IgD-negative memory B cell (primary cell): ENCODE data around the gene PACSIN3. TPM values are rescaled to one million over a fixed set of nuclear protein-coding genes. Genes with fewer than 3 reads are reported as not detected.

ENCODE experiments used
- H3K27ac Mint-ChIP-seq, 3 donors: one replicate each; pipeline ENCODE4 v1.8.0; 2020 to 2022; ENCODE audit warnings: mild to moderate bottlenecking in 3 of 3, mixed read lengths in 3 of 3, moderate library complexity in 1 of 3
- H3K27me3 Mint-ChIP-seq: one replicate; pipeline ENCODE4 v1.8.0; 2021; ENCODE audit warnings: mixed read lengths
- H3K36me3 Mint-ChIP-seq: one replicate; pipeline ENCODE4 v1.8.0; 2020; ENCODE audit warnings: mild to moderate bottlenecking, mixed read lengths
- H3K4me1 Mint-ChIP-seq, 3 donors: one replicate each; pipeline ENCODE4 v1.8.0; 2020 to 2022; ENCODE audit warnings: mixed read lengths in 3 of 3, mild to moderate bottlenecking in 1 of 3
- H3K4me3 Mint-ChIP-seq, 4 donors: one replicate each; pipeline ENCODE4 v1.8.0; 2020 to 2022; ENCODE audit warnings: mild to moderate bottlenecking in 4 of 4, mixed read lengths in 4 of 4, moderate library complexity in 3 of 4
- H3K9me3 Mint-ChIP-seq, 3 donors: one replicate each; pipeline ENCODE4 v1.8.0; 2020 to 2021; ENCODE audit warnings: mixed read lengths in 3 of 3, mild to moderate bottlenecking in 1 of 3
- polyA plus RNA-seq: library from polyadenylated mRNA; unstranded; fragments of 300-500 nt; fragmentation: Illumina TruSeq; gene quantifications from one replicate; pipeline ENCODE4 v1.2.3, GENCODE V29; 2021

The PACSIN3 gene
- polyA plus RNA-seq: not detected

DNA sequence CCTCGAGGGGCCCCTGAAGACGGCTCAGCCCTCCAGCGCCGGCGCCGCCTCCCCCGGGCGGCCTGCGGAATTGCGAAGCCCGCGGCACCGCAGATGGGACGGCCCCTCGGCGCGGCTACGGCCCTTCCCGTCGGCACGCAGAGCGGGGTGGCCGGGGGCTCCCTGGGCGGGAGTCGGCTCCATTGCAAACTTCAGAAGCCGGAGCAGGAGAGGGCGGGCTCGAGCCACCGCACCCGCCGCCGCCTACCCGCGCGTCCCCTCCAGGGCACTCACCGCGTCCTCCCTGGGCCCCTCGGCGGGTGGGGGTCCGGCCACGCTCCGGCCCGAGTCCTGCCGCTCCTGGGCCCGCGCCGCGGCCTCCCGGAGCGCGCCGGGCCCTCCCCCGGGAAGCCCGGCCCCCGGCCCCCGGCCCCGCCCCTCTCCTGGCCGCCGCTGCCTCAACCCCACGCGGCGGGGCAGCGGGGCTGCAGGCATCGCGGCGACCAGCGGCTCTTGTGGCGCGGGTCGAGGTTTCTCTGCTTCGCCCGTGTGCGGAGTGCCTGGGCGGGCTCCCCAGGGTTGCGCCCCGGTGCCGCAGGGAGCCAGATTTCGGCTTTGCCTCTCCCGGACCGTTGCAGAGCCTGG lies at the start of gene PACSIN3:
PACSIN3 (minus strand) TSS at position 359 of the 624 bp plus-strand sequence. CDS start 3,707 bp downstream, outside the sequence.
- Mint-ChIP-seq H3K27me3 (peaks cover 24% of the 10 kb centered on the region), H3K36me3 (no peaks in the 10 kb centered on the region), H3K27ac (no peak within 1 kb of the TSS), H3K4me1 (peaks cover 2 to 4% (median 4%) of the 10 kb centered on the region in 3 donors), H3K9me3 (no peaks in the 10 kb centered on the region), H3K4me3 (peak within 1 kb of the TSS; percentile 79 to 92 (median 88))

DNA sequence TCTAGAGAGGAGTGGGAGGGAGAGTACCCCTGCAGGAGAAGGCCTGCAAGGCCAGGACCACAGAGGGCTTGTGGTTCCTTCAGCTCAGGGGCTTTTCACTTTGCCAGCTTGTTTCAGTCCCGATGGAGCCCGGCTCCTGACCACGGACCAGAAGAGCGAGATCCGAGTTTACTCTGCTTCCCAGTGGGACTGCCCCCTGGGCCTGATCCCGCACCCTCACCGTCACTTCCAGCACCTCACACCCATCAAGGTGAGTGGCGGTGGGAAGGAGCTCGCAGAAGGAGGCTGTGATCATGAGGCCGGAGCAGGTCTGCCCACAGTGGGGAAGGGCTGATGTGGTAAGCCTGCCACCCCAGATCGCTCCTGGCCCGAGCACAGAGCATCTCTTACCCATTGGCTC lies 48.9 kb upstream of the PACSIN3 start:
- Mint-ChIP-seq H3K4me3 (no peak overlapping the region), H3K4me1 (peaks cover 0 to 5% (median 0%) of the 10 kb centered on the region in 3 donors), H3K27me3 (no peaks in the 10 kb centered on the region), H3K9me3 (no peaks in the 10 kb centered on the region), H3K27ac (peak overlapping the region in 2 of 3 donors; percentile 20 to 50), H3K36me3 (peaks cover 3% of the 10 kb centered on the region)

DNA sequence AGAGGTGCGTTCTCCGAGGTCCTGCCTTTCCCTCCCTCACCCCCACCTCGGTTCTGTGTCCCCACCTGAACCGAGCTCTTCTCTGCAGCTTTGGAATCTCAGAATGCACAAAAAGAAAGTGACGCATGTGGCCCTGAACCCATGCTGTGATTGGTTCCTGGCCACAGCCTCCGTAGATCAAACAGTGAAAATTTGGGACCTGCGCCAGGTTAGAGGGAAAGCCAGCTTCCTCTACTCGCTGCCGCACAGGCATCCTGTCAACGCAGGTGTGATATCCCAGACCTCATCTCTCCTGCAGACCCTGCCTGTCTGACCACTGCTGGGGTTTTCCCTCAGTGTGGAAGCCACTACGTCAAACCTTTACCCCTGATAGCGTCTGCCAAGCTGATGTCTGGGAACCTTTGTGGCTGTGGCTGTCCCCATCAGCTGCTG lies 48.5 kb upstream of the PACSIN3 start:
- Mint-ChIP-seq H3K4me3 (no peak overlapping the region), H3K4me1 (peaks cover 0 to 5% (median 0%) of the 10 kb centered on the region in 3 donors), H3K9me3 (no peaks in the 10 kb centered on the region), H3K36me3 (peaks cover 3% of the 10 kb centered on the region), H3K27me3 (no peaks in the 10 kb centered on the region), H3K27ac (peak overlapping the region in 2 of 3 donors; percentile 20 to 53)

DNA sequence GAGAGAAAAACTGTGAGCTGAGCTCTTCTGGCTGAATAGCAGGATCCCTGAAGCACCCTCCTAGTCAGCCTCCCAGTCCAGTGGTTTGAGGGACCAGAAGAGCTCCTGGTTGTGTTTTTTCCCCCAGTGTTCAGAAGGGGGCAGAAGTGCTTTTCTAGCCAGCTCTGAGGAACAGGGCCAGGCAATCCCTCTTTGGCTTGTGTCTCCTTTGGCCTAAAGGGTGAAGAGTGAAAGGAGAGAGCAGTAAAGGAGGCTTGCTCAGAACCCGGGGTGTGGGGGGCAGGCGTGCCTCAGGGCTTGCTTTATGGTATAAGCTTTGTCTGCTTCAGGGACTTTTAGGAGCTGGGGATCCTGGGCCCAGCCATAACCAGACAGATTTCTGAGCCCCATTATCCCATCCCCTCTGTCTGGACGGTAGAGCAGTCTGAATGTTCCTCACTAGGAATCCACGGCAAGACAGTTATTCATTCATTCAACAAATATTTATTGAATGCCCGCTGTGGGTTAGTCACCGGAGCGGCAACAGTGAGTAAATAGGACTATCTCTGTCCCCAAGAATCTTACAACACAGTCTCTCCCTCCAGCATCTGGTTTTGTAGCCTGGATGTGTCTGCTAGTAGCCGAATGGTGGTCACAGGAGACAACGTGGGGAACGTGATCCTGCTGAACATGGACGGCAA lies 47.9 kb upstream of the PACSIN3 start:
- peaks cover 4% of the 10 kb centered on the region for H3K36me3 Mint-ChIP-seq

DNA sequence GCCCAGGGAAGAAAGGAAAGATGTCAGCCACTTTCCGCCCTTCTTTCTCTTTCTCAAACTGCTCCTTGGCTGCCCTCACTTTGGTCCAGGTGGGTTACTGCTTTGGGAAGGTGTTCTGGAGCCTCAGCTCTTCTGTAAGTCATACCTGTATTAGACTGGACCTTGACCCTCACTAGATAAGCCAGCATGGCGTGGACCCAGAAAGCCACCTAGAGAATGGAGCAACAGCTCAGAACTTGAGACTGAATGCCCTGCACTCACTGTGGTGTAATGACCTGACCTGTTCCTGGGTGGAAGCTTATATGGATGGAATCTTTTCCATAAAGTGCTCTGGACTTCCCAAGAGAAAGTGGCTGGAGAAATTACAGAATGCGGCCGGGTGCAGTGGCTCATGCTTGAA lies 46.8 kb upstream of the PACSIN3 start:
- Mint-ChIP-seq H3K36me3 (peaks cover 8% of the 10 kb centered on the region), H3K4me3 (no peak overlapping the region), H3K27ac (no peak overlapping the region), H3K27me3 (no peaks in the 10 kb centered on the region), H3K9me3 (no peaks in the 10 kb centered on the region), H3K4me1 (peaks cover 0 to 8% (median 1%) of the 10 kb centered on the region in 3 donors)

More for the DNA sequence above, 47.9 kb upstream of the PACSIN3 start:
- H3K27ac Mint-ChIP-seq: no peak overlapping the region
- peaks cover 0 to 6% (median 1%) of the 10 kb centered on the region in 3 donors for H3K4me1 Mint-ChIP-seq
- no peaks in the 10 kb centered on the region for H3K27me3 Mint-ChIP-seq
- H3K9me3 Mint-ChIP-seq: no peaks in the 10 kb centered on the region
- no peak overlapping the region for H3K4me3 Mint-ChIP-seq

DNA sequence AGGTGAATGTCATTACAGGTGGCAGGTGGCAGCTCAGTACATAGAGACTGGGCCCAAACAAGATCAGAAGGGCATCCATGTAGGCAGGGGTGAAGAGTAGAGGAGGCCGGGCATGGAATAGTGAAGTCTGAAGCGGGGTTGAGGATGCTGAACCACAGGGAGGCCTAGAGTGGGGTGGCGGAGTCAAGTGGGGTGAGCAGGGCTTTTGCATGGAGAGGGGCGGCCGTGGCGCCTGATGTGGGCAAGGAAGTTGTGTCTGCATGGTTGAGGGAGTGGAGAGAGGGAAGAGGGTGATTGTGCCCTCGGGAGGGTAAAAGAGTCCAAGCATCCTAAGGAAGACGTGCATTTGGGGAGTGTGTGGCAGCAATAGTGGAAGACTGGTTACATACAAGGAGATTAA lies 42.9 kb upstream of the PACSIN3 start:
- no peaks in the 10 kb centered on the region for H3K9me3 Mint-ChIP-seq
- peaks cover 15% of the 10 kb centered on the region for H3K36me3 Mint-ChIP-seq
- peak overlapping the region in 1 of 3 donors; percentile 80 for H3K27ac Mint-ChIP-seq
- peaks cover 6 to 8% (median 7%) of the 10 kb centered on the region in 3 donors for H3K4me1 Mint-ChIP-seq
- no peak overlapping the region for H3K4me3 Mint-ChIP-seq
- H3K27me3 Mint-ChIP-seq: no peaks in the 10 kb centered on the region

DNA sequence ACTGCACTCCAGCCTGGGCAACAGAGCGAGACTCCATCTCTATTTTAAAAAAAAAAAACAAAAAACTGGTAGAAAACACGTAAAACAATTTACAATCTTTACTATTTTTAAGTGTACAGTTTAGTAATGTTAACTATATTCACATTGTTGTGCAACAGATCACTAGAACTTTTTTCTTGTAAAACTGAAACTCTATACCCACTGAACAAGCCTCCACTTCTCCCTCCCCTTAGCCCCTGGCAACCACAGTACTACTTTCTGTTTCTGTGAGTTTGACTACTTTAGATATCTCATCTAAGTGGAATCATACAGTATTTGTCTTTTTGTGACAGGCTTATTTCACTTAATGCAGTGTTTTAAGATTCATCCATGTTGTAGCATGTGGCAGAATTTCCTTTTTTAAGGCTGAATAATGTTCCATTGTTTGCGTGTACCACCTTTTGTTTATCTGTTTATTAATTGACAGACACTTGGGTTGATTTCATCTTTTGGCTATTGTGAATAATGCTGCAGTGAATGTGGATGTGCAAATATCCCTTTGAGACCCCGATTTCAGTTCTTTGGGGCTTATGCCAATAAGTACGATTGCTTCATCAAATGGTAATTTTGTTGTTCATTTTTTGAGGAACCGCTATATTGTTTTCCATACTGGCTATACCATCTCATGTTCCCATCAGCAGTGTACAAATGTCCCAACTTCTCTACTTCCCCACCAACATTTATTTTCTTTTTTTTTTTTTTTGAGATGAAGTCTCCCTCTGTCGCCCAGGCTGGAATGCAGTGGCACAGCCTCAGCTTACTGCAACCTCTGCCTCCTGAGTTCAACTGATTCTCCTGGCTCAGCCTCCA lies 39.5 kb upstream of the PACSIN3 start:
- peaks cover 6 to 8% (median 7%) of the 10 kb centered on the region in 3 donors for H3K4me1 Mint-ChIP-seq

DNA sequence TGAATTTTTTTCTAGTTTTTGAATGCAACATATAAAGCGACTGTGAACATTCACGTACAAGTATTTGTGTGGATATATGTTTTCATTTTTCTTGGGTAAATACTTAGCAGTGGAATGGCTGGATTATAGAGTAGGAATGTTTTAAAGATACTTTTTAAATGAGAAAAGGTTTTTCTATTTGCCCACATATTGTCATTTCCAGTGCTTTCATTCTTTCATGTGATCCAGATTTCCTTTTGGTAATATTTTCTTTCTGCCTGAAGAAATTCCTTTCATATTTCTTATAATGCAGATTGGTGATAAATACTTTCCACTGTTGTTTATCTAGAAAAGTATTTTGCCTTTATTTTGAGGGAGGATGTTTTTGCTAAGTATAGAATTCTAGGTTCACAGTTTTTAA lies 36.5 kb upstream of the PACSIN3 start:
- peaks cover 13% of the 10 kb centered on the region for H3K36me3 Mint-ChIP-seq
- H3K4me1 Mint-ChIP-seq: peaks cover 9 to 20% (median 19%) of the 10 kb centered on the region in 3 donors
- H3K27me3 Mint-ChIP-seq: no peaks in the 10 kb centered on the region
- no peaks in the 10 kb centered on the region for H3K9me3 Mint-ChIP-seq
- no peak overlapping the region for H3K4me3 Mint-ChIP-seq
- H3K27ac Mint-ChIP-seq: no peak overlapping the region

More for the DNA sequence above, 39.5 kb upstream of the PACSIN3 start:
- Mint-ChIP-seq H3K4me3 (no peak overlapping the region), H3K36me3 (peaks cover 17% of the 10 kb centered on the region), H3K9me3 (no peaks in the 10 kb centered on the region), H3K27ac (no peak overlapping the region), H3K27me3 (no peaks in the 10 kb centered on the region)

DNA sequence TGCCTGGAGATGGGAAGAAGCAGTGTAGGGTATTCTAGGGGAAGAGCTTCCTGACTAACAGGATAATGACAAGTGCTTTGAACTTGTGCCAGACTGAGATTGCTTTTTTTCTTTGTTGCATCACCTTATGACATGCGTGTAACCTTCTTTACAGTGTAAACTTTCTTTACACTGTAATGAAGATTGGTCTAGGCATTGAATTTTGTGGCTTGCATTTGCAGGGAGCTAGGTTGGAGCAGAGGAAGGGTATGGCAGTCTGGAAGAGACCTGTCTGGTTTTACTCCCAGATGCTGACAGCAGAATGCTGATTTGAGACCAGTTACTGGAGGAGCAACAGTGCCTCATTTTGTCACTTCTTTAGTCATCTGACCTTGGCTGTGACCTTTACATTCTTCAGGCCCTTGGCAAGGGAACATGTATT lies 34.2 kb upstream of the PACSIN3 start:
- Mint-ChIP-seq H3K4me1 (peaks cover 15 to 29% (median 28%) of the 10 kb centered on the region in 3 donors), H3K27me3 (no peaks in the 10 kb centered on the region), H3K27ac (peak overlapping the region in 1 of 3 donors; percentile 46), H3K4me3 (no peak overlapping the region), H3K36me3 (peaks cover 8% of the 10 kb centered on the region), H3K9me3 (no peaks in the 10 kb centered on the region)

DNA sequence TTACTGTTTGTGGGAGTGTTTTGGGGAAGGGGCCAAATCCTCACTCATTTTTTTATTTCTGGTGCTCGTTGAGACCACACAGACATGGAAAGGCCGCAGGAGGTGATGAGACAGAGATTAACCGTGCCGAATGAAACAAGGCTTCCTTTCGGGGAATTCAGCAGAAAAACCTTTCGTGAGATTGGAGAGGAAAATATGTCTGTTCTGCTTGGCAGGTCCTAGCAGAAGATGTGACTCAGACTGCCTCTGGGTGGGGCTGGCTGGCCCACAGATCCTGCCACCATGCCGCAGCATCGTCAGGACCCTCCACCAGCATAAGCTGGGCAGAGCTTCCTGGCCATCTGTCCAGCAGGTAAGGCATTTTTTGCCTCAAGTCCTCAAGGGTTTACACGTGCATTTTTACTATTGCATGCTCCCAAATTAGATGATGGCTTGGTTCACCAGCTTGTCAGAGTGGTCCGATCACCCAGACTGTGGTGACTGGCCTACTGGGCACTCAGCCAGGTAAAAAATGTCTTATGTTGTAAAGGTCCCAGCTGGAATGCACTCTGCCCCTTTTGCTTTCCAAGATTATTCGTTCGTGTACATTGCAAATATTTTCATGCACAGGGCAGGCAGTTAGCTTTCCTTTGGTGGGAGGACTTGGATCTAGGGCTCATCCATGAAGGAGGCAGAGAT lies 30.0 kb upstream of the PACSIN3 start:
- Mint-ChIP-seq H3K9me3 (peaks cover 0 to 1% (median 0%) of the 10 kb centered on the region in 3 donors), H3K4me3 (peak overlapping the region; percentile 97 to 98 (median 98)), H3K4me1 (peaks cover 16 to 35% (median 30%) of the 10 kb centered on the region in 3 donors), H3K27ac (peak overlapping the region; percentile 94 to 100 (median 95)), H3K36me3 (peaks cover 7% of the 10 kb centered on the region), H3K27me3 (no peaks in the 10 kb centered on the region)

DNA sequence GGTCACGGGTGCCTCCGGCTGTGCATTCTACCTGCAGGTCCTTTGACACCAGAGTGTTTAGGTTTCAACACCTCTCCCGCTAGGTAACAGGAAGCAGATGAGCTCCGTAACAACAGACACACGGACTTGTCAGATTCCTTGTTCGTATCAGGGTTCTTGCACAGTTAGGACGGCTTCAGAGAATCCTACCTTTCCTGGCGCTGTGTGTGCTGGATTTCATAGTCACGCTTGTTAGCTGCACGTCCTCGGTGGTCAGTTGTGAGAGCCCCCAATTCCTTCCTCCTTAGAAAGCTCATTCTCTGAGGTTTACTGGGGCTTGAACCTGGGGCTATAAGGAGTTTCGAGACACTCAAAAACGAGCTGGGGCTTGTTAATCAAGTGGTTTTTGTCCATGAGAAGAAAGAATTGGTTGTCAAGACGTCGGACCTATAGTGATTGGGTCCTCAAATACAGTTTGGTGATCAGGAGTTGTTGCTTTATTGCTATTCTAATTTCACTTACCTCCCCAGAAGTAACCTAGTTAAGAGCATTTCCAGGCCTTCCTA lies 29.2 kb upstream of the PACSIN3 start:
- H3K4me1 Mint-ChIP-seq: peaks cover 16 to 33% (median 29%) of the 10 kb centered on the region in 3 donors
- peak overlapping the region; percentile 97 to 98 (median 98) for H3K4me3 Mint-ChIP-seq
- H3K9me3 Mint-ChIP-seq: peaks cover 0 to 1% (median 0%) of the 10 kb centered on the region in 3 donors
- no peaks in the 10 kb centered on the region for H3K27me3 Mint-ChIP-seq
- H3K27ac Mint-ChIP-seq: peak overlapping the region; percentile 94 to 100 (median 95)
- H3K36me3 Mint-ChIP-seq: peaks cover 7% of the 10 kb centered on the region

DNA sequence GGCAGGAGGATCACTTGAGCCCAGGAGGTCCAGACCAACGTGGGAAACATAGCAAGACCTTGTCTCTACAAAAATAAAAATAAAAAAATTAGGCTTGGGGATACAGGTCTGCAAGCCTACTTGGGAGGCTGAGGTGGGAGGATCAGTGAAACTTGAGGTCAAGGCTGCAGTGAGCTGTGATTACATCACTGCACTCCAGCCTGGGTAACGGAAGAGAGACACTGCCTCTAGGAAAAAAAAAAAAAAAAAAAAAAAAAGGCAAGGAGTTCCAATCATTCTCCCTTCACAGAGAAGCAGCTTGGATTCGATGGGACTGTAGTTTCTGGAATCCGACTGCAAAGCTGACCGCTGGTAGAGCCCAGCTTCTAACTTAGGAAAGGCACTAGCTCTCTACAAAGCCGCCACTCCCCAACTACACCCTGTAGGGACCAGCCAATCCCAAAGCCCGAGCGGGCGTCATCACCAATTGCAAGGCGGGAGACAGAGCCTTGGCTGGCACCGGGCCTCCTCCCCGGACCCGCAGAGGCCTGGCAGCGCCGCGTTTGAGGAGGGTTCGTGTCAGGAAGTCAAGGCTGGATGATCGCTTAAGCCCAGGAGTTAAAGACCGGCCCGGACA lies 27.8 kb upstream of the PACSIN3 start:
- Mint-ChIP-seq H3K27ac (peak overlapping the region; percentile 94 to 100 (median 95)), H3K9me3 (peaks cover 0 to 1% (median 0%) of the 10 kb centered on the region in 3 donors), H3K27me3 (no peaks in the 10 kb centered on the region), H3K36me3 (peaks cover 7% of the 10 kb centered on the region), H3K4me1 (peaks cover 16 to 30% (median 26%) of the 10 kb centered on the region in 3 donors), H3K4me3 (peak overlapping the region; percentile 97 to 98 (median 98))

DNA sequence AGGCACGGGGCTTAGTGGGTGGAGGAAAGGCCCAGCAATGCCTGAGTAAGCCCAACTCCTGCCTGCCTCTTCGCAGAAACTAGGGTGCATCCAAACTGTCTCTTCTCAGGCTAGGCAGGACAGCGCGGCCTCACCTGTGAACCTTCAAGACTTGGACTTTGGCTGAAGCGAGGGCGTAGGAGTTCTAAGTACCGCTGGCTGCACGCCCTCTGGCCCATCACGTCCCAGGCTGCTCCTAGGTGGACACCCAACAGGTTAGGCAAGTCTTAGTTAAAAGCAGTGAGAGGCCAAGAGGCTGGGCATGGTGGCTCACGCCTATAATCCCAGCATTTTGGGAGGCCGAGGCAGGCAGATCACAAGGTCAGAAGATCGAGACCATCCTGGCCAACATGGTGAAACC lies 26.7 kb upstream of the PACSIN3 start:
- H3K27me3 Mint-ChIP-seq: no peaks in the 10 kb centered on the region
- H3K4me1 Mint-ChIP-seq: peaks cover 11 to 23% (median 19%) of the 10 kb centered on the region in 3 donors

DNA sequence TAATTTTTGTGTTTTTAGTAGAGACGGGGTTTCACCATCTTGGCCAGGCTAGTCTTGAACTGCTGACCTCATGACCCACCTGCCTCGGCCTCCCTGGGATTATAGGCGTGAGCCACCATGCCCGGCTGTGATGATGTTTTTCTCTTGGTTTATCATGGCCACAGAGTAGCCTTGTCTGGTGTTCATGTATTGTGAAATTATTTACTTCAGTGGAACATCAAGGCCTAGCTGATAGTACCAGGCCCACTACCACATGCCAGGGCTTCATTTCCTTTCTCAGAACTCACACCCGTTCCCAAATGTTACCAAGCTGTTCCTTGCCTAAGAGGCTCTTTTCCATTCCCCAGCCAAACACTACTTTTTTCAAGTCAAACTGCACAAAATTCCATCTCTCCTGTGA lies 22.4 kb upstream of the PACSIN3 start:
- Mint-ChIP-seq H3K9me3 (no peaks in the 10 kb centered on the region), H3K4me3 (no peak overlapping the region), H3K27ac (peak overlapping the region in 1 of 3 donors; percentile 23), H3K36me3 (no peaks in the 10 kb centered on the region), H3K27me3 (no peaks in the 10 kb centered on the region), H3K4me1 (no peaks in the 10 kb centered on the region)

More for the DNA sequence above, 26.7 kb upstream of the PACSIN3 start:
- H3K36me3 Mint-ChIP-seq: peaks cover 4% of the 10 kb centered on the region
- H3K9me3 Mint-ChIP-seq: peaks cover 0 to 1% (median 0%) of the 10 kb centered on the region in 3 donors
- peak overlapping the region in 1 of 4 donors; percentile 98 for H3K4me3 Mint-ChIP-seq
- peak overlapping the region in 1 of 3 donors; percentile 35 for H3K27ac Mint-ChIP-seq
